K562 (cell line): ENCODE results near the gene SIM1. TPM values are rescaled to one million over a fixed set of nuclear protein-coding genes. Genes with fewer than 3 reads are reported as not detected.

Experiments
- ATAC-seq: fragments of 200-7000 bp; cut with Tn5 transposase; 3 replicates; pipeline ENCODE4 v1.9.1; 2020; ENCODE audit warnings: moderate library complexity
- BruUV-seq: library from RNA; stranded (reverse); fragments of 400-500 nt; replicated peaks from 2 replicates; lab custom pipeline; 2021; lab: Mats Ljungman, UMichigan
- CTCF ChIA-PET: fragments of 300-600 bp; formaldehyde crosslinking; extraction: SDS; loops from one replicate; lab custom pipeline; 2021; ENCODE audit warnings: low intra/inter-chr PET ratio; lab: Yijun Ruan, JAX
- POLR2A ChIA-PET: fragments of 300-600, 350-650 bp; sonication (Branson Sonifier 250); formaldehyde crosslinking; extraction: SDS; loops from one replicate; lab custom pipeline; 2021; ENCODE audit warnings: antibody characterized with exemption, inconsistent platforms; lab: Yijun Ruan, JAX
- DNase-seq, 4 experiments: peaks; one replicate each; pipeline versions ENCODE4 v3.0.0 to v3.0.0-alpha.2; 2011 to 2018; ENCODE audit warnings: low spot score in 3 of 4, mixed read lengths in 3 of 4; ENCODE audit errors: extremely low read depth in 1 of 4
- FAIRE-seq: peaks from 2 replicates; lab custom pipeline; 2011; peaks lifted over from hg19 to GRCh38; lab: Jason Lieb, UNC
- H2AFZ ChIP-seq: 2 replicates; pipeline ENCODE4 v1.6.0; 2011; ENCODE audit warnings: low read depth, low read length, control low read depth, inconsistent platforms
- H3K27ac ChIP-seq: fragments of 200-600 bp; 3 replicates; pipeline ENCODE4 v1.8.0; 2011; ENCODE audit warnings: low read depth, mild to moderate bottlenecking, control low read depth, inconsistent platforms, low read length, moderate library complexity, mixed read lengths; ENCODE audit errors: extremely low read depth
- H3K27me3 ChIP-seq, 2 experiments: fragments of 300-600 bp in 1 of 2; 2 replicates in 1 of 2; 3 replicates in 1 of 2; pipeline versions ENCODE4 v1.6.0 to v1.8.0; 2011; ENCODE audit warnings: inconsistent platforms in 2 of 2, low read length in 2 of 2, mild to moderate bottlenecking in 1 of 2, mixed read lengths in 1 of 2, moderate library complexity in 1 of 2; ENCODE audit not compliant: control insufficient read depth in 2 of 2, insufficient read depth in 2 of 2
- H3K36me3 ChIP-seq: fragments of 300-600 bp; 3 replicates; pipeline ENCODE4 v1.8.0; 2011; ENCODE audit warnings: mild to moderate bottlenecking, low read length, inconsistent platforms; ENCODE audit not compliant: control insufficient read depth, insufficient read depth
- H3K4me1 ChIP-seq, 2 experiments: fragments of 200-600 bp in 1 of 2; replicated peaks in 1 of 2; 2 replicates in 1 of 2; 3 replicates in 1 of 2; pipeline versions ENCODE4 v1.5.1 to v1.8.0; 2011; ENCODE audit warnings: inconsistent platforms in 2 of 2, low read length in 2 of 2, mild to moderate bottlenecking in 1 of 2, mixed read lengths in 1 of 2, moderate library complexity in 1 of 2; ENCODE audit not compliant: control insufficient read depth in 2 of 2, insufficient read depth in 2 of 2
- H3K4me2 ChIP-seq: 2 replicates; pipeline ENCODE4 v1.6.1; 2011; ENCODE audit warnings: low read length, control low read depth, inconsistent platforms, mixed read lengths; ENCODE audit not compliant: insufficient read depth
- H3K4me3 ChIP-seq: fragments of 200-600 bp; sonication (generic), shearing (Covaris generic); 2 replicates; pipeline ENCODE4 v1.5.1; 2016; ENCODE audit warnings: control low read depth, inconsistent platforms
- H3K79me2 ChIP-seq: fragments of 200-600 bp; 3 replicates; pipeline ENCODE4 v1.8.0; 2011; ENCODE audit warnings: low read length, inconsistent platforms; ENCODE audit not compliant: control insufficient read depth, insufficient read depth
- H3K9ac ChIP-seq, 2 experiments: 2 replicates each; pipeline versions ENCODE4 v1.6.0 to v1.6.1; 2011; ENCODE audit warnings: low read depth in 2 of 2, low read length in 2 of 2, control low read depth in 1 of 2, inconsistent platforms in 1 of 2, mild to moderate bottlenecking in 1 of 2, mixed read lengths in 1 of 2; ENCODE audit not compliant: insufficient read depth in 1 of 2
- H3K9me1 ChIP-seq: one replicate; pipeline ENCODE4 v1.6.0; 2011; ENCODE audit warnings: inconsistent platforms, mild to moderate bottlenecking, low read length, moderate library complexity; ENCODE audit not compliant: control insufficient read depth, insufficient read depth
- H3K9me3 ChIP-seq: replicated peaks from 2 replicates; pipeline ENCODE4 v1.5.1; 2011; ENCODE audit warnings: low read depth, low read length, inconsistent platforms; ENCODE audit not compliant: control insufficient read depth, insufficient read depth
- H4K20me1 ChIP-seq: replicated peaks from 2 replicates; pipeline ENCODE4 v1.6.1; 2011; ENCODE audit warnings: low read length, inconsistent platforms, mixed read lengths; ENCODE audit not compliant: control insufficient read depth, insufficient read depth
- FOXA3 ChIP-seq, 2 experiments: fragments of 450-650 bp in 1 of 2; sonication (generic) in 1 of 2; formaldehyde crosslinking; IDR thresholded peaks in 1 of 2; conservative IDR thresholded peaks in 1 of 2; 2 replicates each; pipeline versions ENCODE4 v1.4.0 to v1.8.0; 2020 to 2022; ENCODE audit warnings: mild to moderate bottlenecking in 2 of 2, missing genetic modification reagents in 1 of 2
- IFI16 ChIP-seq: fragments of 250-450 bp; sonication (Bioruptor Pico); IDR thresholded peaks from 2 replicates; pipeline ENCODE4 v2.1.2; 2022; ENCODE audit warnings: mild to moderate bottlenecking, inconsistent platforms
- NFRKB ChIP-seq: fragments of 450-650 bp; IDR thresholded peaks from 2 replicates; pipeline ENCODE4 v1.6.1; 2016; ENCODE audit warnings: low read depth
- SIRT6 ChIP-seq: IDR thresholded peaks from one replicate; pipeline ENCODE4 v1.6.1; 2012; ENCODE audit warnings: low read depth, mild to moderate bottlenecking, control low read depth, inconsistent platforms, low read length, moderate library complexity
- SPI1 ChIP-seq: IDR thresholded peaks from 2 replicates; pipeline ENCODE4 v1.6.1; 2011; ENCODE audit warnings: low read depth, low read length, control low read depth, borderline replicate concordance
- ZNF140 ChIP-seq: fragments of 250-450 bp; sonication (Bioruptor Pico); IDR thresholded peaks from 2 replicates; pipeline ENCODE4 v1.8.0; 2021; ENCODE audit warnings: moderate library complexity, mild to moderate bottlenecking, inconsistent platforms
- WGBS: fragments of 100-300 bp; shearing (Covaris generic); methylation state at CpG from one replicate; pipeline ENCODE4 v1.1.6; 2016; ENCODE audit warnings: low coverage, mixed read lengths; ENCODE audit not compliant: insufficient coverage; ENCODE audit errors: missing lambda C conversion rate; 5-methylcytosine and 5-hydroxymethylcytosine counted together
- in situ Hi-C: fragments of 300-500 bp; cut with MboI; formaldehyde crosslinking; loops from 4 replicates; pipeline ENCODE4 v1.15.0; 2018; ENCODE audit warnings: inconsistent platforms, mixed read lengths
- intact Hi-C: fragments of 100-400 bp; cut with micrococcal nuclease; formaldehyde crosslinking; loops from 2 replicates; pipeline ENCODE4 v1.14.2; 2022
- polyA plus RNA-seq, 8 experiments: library from polyadenylated mRNA; depleted of rRNA in 4 of 8; stranded (reverse) in 5 of 8; unstranded in 3 of 8; fragments of >200 nt; fragmentation: Nextera tagmentation in 2 of 8; fragmentation: Illumina TruSeq in 1 of 8; extraction: Ambion mirVana in 2 of 8; extraction: Trizol in 1 of 8; gene quantifications; 2 replicates each; pipeline versions ENCODE4 v1.2.1 to v1.2.3, GENCODE V29; 2011 to 2014; ENCODE audit warnings: inconsistent platforms in 1 of 8, missing spikeins in 1 of 8
- total RNA-seq, 7 experiments: library from RNA; depleted of rRNA in 6 of 7; stranded (reverse); fragments of >200 nt in 6 of 7; fragmentation: Illumina TruSeq in 2 of 7; extraction: Trizol in 2 of 7; gene quantifications; 2 replicates each; pipeline versions ENCODE4 v1.2.1 to v1.2.3, GENCODE V29; 2011 to 2021; ENCODE audit warnings: low replicate concordance in 1 of 7
- TF ChIP-seq, protein P1 (sequence below), 2 experiments: fragments of 450-650 bp; conservative IDR thresholded peaks; 2 replicates each; pipeline ENCODE4 v1.6.1; 2017; ENCODE audit warnings: mild to moderate bottlenecking in 2 of 2, moderate library complexity in 2 of 2
- TF ChIP-seq, protein P2 (sequence below): fragments of 200-800 bp; sonication (Bioruptor generic); IDR thresholded peaks from 2 replicates; pipeline ENCODE4 v1.6.1; 2017; ENCODE audit warnings: missing genetic modification characterization, missing compliant biosample characterization
- TF ChIP-seq, protein P3 (sequence below): fragments of 450-650 bp; formaldehyde crosslinking; IDR thresholded peaks from 2 replicates; pipeline ENCODE4 v1.4.0; 2020; ENCODE audit warnings: mild to moderate bottlenecking, moderate library complexity
- TF ChIP-seq, protein P4 (sequence below): fragments of 250-450 bp; sonication (Bioruptor Pico); IDR thresholded peaks from 2 replicates; pipeline ENCODE4 v1.5.1; 2021; ENCODE audit warnings: mild to moderate bottlenecking

The SIM1 gene
- total and polyA plus RNA-seq, 9 of the 15 experiments (the other 6 are each of a cell fraction or from before 2014, with no cell fraction given), result not detected

DNA sequence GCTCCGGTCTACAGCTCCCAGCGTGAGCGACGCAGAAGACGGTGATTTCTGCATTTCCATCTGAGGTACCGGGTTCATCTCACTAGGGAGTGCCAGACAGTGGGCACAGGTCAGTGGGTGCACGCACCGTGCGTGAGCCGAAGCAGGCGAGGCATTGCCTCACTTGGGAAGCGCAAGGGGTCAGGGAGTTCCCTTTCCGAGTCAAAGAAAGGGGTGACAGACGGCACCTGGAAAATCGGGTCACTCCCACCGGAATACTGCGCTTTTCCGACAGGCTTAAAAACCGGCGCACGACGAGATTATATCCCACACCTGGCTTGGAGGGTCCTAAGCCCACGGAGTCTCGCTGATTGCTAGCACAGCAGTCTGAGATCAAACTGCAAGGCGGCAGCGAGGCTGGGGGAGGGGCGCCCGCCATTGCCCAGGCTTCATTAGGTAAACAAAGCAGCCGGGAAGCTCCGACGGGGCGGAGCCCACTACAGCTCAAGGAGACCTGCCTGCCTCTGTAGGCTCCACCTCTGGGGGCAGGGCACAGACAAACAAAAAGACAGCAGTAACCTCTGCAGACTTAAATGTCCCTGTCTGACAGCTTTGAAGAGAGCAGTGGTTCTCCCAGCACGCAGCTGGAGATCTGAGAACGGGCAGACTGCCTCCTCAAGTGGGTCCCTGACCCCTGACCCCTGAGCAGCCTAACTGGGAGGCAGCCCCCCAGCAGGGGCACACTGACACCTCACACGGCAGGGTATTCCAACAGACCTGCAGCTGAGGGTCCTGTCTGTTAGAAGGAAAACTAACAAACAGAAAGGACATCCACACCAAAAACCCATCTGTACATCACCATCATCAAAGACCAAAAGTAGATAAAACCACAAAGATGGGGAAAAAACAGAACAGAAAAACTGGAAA is 109.7 kb downstream of the SIM1 start (continued):
- TF ChIP-seq, protein P1, sequence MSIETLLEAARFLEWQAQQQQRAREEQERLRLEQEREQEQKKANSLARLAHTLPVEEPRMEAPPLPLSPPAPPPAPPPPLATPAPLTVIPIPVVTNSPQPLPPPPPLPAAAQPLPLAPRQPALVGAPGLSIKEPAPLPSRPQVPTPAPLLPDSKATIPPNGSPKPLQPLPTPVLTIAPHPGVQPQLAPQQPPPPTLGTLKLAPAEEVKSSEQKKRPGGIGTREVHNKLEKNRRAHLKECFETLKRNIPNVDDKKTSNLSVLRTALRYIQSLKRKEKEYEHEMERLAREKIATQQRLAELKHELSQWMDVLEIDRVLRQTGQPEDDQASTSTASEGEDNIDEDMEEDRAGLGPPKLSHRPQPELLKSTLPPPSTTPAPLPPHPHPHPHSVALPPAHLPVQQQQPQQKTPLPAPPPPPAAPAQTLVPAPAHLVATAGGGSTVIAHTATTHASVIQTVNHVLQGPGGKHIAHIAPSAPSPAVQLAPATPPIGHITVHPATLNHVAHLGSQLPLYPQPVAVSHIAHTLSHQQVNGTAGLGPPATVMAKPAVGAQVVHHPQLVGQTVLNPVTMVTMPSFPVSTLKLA (conservative IDR thresholded peaks at IDR 0.05), result 0 out of 4 replicates have a peak, but pooled peaks of 1 of the 2 experiments have one; percentile 28
- TF ChIP-seq NFRKB (peak; percentile 62; the same call in 1 of the 2 replicates), FOXA3 (CRISPR knock-in tag; conservative IDR thresholded peaks at IDR 0.05 in 1 of 2, IDR thresholded peaks at IDR 0.05 in 1 of 2) (peak in 1 of 2 experiments; percentile 69; a peak in 2 of 4 replicates)

DNA sequence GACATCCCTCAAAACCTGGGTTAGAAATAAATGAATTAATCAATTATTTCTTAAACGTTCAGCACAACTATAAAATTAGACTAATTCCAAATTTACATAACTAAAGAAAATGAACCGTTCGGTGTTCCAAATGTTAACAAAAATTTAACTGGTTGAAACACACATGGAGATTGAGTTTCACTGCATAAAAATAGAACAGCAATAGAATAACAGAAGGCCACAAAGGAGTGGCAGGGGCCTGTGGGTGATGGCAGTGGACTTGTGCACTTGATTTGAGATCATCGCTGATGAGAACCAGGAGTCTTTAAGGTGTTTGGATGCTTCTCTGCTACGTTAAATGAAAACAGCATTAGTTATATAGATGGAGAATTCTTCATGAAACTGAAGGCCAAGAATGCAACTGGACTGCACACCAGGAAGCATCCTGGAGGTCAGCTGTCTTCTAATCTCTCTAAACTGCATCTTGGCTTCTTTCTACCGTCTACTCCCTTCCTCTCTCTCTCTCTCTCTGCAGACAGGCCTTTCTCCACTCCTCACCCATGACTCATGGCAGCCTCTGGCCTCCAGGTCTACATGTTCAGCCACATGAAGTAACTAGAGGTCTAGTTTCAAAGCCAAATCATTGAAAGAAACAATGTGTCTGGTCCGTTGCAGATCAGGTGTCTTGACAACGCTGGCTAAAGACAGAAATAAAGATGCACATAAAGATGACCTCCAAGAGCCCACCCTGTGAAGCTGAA is 111.3 kb downstream of the SIM1 start:
- Histone ChIP-seq H3K79me2 (no peaks in the 10 kb centered on the region), H3K36me3 (no peaks in the 10 kb centered on the region), H3K4me1 (no peaks in the 10 kb centered on the region; a peak in 3 of 5 replicates), H3K27ac (no peak overlapping the region), H3K4me3 (no peak overlapping the region), H3K9ac (no peak overlapping the region), H3K9me1 (no peaks in the 10 kb centered on the region), H3K27me3 (no peaks in the 10 kb centered on the region; a peak in 1 of 5 replicates), H2AFZ (peak overlapping the region; percentile 67; the same call in 1 of the 2 replicates), H4K20me1 (no peaks in the 10 kb centered on the region), H3K4me2 (no peak overlapping the region), H3K9me3 (no peaks in the 10 kb centered on the region)
- no peak for FAIRE-seq
- in situ Hi-C loops, result no loop called here
- 5% methylated on average over 8 of the region's 8 CpGs for WGBS
- ChIA-PET POLR2A (interaction anchor here (0.6 kb wide), 1 partner anchor 9 kb away, joined by 3 read pairs; no protein-coding TSS in a partner anchor), CTCF (no interaction called here)
- DNase-seq, result peak in 1 of 4 experiments; percentile 12
- no peak for ATAC-seq
- no TSS peak for BruUV-seq
- intact Hi-C loops, result no loop called here
- TF ChIP-seq, protein P2, sequence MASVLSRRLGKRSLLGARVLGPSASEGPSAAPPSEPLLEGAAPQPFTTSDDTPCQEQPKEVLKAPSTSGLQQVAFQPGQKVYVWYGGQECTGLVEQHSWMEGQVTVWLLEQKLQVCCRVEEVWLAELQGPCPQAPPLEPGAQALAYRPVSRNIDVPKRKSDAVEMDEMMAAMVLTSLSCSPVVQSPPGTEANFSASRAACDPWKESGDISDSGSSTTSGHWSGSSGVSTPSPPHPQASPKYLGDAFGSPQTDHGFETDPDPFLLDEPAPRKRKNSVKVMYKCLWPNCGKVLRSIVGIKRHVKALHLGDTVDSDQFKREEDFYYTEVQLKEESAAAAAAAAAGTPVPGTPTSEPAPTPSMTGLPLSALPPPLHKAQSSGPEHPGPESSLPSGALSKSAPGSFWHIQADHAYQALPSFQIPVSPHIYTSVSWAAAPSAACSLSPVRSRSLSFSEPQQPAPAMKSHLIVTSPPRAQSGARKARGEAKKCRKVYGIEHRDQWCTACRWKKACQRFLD (CRISPR knock-in tag), result no peak
- TF ChIP-seq SIRT6, result no peak
- TF ChIP-seq, protein P3, sequence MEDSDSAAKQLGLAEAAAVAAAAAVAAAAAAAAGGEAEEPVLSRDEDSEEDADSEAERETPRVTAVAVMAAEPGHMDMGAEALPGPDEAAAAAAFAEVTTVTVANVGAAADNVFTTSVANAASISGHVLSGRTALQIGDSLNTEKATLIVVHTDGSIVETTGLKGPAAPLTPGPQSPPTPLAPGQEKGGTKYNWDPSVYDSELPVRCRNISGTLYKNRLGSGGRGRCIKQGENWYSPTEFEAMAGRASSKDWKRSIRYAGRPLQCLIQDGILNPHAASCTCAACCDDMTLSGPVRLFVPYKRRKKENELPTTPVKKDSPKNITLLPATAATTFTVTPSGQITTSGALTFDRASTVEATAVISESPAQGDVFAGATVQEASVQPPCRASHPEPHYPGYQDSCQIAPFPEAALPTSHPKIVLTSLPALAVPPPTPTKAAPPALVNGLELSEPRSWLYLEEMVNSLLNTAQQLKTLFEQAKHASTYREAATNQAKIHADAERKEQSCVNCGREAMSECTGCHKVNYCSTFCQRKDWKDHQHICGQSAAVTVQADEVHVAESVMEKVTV (CRISPR knock-in tag), result no peak
- TF ChIP-seq IFI16 (CRISPR knock-in tag), result no peak
- TF ChIP-seq, protein P4, sequence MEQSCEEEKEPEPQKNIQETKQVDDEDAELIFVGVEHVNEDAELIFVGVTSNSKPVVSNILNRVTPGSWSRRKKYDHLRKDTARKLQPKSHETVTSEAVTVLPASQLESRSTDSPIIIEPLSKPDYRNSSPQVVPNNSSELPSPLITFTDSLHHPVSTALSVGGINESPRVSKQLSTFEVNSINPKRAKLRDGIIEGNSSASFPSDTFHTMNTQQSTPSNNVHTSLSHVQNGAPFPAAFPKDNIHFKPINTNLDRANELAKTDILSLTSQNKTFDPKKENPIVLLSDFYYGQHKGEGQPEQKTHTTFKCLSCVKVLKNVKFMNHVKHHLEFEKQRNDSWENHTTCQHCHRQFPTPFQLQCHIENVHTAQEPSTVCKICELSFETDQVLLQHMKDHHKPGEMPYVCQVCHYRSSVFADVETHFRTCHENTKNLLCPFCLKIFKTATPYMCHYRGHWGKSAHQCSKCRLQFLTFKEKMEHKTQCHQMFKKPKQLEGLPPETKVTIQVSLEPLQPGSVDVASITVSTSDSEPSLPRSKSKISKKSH (CRISPR knock-in tag), result no peak
- TF ChIP-seq ZNF140, result no peak
- no peak for TF ChIP-seq SPI1
